GM19467 (cell line): ENCODE measurements around the gene PCLO.
"Not testable (repeated sequence)": the region's sequence is repeated elsewhere in the genome, so short reads cannot be mapped to it uniquely, and the experiment has no call there.

Experiments used
- ATAC-seq: cut with Tn5 transposase; IDR thresholded peaks from one replicate; pipeline ENCODE4 v1.9.1; 2021; ENCODE audit warnings: mild to moderate bottlenecking, moderate library complexity; ENCODE audit not compliant: unreplicated experiment

PCLO gene

DNA sequence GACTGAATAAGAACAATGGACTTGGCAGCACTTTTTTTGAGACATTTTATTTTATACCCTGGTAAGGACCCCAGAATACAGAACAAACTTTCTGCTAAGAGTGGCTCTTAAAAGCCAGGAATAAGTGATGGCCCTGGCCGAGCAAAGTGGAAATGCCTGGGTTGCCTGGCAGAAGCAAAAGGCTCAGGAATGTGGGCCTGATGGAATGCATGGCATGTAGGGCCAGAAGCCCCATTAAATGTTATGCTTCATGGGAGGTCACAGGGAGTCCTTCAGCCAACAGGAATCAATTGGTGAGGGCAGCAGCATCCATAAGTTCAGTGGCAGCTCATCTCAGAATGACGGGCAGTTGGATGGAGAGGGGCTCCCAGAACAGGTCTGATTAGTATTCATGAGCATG, 417.6 kb downstream of the PCLO start:
- no peak for ATAC-seq

DNA sequence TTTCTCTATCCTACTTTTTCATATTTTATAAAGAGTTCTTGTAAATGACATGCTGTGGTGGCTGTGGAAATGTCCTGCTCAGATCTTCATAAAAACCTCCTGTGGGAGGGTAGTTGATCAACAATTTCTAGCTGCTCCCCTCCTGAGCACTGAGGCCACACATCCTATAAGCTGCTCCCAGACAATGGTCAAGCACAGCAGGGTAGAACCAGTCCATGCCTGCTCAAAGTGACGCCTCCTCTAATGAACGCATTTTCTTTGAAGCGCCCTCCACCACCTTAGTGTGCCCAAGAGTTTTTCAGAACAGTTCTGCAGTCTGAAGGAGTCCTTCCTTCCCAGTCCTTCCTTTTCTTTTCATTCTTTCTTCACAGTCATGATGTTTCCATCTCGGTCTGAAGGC, 420.5 kb downstream of the PCLO start:
- ATAC-seq, result no peak

DNA sequence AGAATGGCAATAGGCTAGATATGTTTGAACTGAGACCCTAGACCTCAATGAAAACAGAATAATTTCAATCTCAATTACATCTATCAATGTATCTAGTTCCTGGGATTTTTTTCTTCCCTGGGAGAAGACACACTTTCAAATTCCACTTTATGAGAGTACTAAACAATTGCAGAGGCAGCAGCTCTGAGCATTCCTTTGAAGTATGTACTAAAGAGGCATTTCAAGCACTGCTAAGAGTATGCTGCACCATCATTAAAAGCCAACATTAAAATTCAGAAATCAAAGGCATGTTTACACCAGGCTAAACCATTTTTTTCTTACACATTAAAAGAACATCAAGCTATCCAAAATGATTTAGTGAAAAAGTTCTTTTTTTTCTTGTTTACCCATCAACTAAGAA, 421.2 kb downstream of the PCLO start:
- no peak for ATAC-seq

DNA sequence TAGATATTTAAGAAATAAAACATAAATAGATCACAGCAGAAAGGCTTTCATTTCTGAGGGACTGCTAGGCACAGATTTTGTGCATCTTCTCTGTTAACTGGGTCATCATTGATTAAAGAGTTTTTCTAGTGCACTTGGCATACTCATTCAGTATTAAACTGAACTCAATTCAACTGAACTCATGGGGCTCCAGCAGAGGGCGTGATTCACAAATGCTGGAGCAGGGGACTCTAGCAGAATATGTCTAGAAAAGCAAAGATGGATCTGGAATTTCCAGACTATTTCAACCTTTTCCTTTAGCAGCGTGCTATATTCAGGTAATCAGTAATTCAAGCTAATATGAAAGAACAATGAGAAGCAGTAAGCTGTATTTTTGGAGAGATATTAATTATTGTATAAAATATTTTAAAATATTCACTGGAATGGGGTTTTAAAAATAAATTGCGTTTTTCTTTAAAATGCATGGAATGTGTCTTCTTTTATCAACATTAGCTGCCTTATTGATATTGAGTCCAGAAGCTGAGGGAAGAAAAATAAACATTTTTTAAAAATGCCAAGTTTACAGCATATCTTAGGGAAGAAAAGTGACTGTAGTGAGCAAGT, 422.3 kb downstream of the PCLO start:
- no peak for ATAC-seq

DNA sequence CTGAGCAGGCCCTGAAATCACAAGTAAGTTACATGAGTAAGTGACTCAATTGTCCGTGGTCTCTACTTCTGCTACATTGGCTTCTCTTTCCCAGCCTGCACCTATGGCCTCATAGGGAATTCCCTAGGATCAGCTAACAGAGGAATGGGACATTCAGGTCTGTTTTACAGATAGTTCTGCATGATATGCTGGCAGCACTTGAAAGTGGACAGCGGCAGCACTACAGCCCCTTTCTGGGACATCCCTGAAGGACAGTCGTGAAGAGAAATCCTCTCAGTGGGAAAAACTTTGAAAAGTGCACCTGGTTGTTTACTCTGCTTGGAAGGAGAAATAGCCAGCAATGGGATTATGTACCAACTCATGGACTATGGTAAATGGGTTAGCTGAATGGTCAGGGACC, 426.1 kb downstream of the PCLO start:
- no peak for ATAC-seq

DNA sequence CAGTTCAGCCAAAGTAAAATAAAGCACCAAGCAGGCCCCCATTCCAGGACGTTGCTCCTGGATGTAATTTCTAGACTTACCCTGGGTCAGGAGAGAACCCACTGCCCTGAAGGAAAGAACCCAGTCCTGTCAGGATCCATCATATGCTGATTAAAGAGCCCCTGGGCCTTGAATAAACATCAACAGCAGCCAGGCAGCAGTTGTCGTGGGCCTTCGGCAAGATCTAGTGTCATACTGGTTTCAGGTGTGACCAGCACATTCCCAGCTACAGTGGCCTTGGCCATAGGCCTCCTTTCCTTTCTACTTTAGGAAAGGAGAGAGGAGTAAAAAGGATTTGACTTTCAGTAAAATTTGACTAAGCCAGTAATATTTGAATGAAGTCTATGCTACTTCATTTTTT, 430.0 kb downstream of the PCLO start:
- ATAC-seq, result no peak

DNA sequence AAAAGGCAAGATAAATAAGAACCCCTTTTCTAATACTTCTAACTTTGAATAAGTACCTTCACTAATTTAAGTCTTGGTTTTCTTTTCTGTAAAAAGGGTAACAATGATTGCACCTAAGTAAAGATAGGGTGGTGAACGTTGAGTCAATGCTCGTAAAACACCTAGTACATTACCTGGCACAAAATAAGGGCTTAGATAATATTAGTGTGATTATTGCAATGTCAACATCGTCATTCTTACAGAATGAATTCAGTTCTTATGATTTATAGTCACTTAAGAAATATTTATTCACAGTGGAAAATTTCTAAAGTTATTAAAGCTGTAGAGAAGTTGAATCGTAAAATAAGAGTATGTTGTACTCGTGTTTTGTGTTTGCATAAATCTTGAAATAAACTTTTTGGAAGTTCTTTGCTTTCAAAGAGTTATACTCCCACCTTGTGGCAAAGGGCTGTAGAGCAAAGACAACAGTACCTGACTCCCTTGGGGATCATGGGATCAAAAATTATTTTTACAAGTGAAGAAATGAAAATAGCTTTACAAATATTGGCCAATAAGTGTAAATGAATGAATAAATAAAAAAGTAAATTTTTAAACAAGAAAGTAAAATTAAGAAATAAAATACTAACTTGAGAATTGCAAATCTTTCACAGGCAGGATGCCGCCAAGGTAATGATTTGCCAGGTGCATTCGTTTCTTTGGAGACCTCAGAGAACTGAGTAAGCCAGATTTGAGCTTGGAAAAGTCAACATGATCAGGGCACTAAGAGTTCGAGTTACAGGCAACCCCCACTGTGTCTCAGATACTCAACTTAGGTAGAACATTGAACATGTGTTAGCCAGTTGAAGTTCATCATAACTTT, 433.3 kb downstream of the PCLO start:
- no peak for ATAC-seq

DNA sequence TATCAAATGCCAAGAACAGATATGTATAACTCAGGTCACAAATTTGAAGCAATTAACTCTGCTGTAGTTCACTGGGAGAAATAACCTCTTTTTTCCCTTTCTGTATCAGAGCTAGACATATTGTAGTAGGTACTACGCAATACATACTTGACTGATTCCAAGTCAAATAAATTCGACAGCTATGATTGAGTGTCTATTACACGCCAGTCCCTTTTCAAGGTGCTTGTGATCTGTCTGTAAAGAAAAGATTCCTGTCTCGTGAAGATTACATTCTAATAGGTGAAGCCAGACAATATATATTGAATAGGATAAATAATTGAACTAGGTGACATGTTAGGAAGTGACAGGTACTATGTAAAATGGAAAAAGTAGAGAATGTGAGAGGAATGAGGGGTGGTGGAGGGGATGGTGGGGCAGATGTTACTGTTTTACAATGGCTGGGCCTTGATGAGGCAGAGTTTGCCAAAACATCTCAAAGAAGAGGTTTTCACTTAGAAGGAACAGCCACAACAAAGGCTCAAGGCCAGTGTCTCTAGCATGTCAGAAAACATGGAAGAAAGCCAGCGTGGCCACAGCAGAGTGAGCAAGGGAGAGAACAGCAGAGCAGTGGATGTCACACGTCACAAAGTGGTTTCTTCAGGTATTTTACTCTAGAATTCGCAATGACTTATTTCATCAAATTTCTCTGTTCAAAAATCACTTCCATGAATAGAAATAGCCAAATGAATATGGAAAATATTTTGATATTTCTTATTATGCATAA, 436.5 kb downstream of the PCLO start:
- ATAC-seq, result no peak

DNA sequence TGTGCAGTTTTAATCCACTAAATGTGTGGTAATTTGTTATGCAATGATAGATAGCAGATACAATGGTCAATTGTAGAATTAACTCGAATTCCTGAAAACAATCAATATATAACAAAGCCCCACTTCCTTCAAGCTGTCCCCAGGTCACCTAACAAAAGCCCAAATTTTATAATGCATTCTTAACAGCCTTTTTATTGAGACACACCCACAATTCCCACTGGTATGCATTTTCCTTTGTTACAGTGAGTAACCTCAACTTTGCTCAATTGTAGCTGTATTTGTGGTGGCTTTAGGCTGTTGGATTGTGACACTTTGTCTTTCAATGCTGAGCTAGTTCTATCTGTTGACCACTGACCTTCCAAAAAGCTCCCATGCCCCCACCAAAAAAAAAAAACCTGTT, 439.3 kb downstream of the PCLO start:
- no peak for ATAC-seq

DNA sequence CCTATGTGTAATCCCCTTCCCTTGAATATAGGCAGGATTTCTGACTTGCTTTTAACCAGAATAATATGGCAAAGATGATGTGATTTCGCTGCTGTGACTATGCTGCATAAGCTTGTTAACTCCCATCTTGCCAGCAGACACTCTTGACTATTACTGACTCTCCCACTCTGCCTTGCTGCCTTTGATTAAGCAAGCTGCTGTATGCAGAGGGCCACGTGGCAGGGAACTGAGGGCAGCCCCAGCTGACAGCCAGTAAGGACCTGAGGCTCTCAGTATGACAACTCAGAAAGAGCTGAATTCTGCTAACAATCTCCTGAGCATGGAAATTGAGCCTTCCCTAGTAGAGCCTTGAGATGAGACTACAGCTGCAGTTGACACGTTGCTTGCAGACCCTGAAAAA, 439.7 kb downstream of the PCLO start:
- ATAC-seq, result no peak

DNA sequence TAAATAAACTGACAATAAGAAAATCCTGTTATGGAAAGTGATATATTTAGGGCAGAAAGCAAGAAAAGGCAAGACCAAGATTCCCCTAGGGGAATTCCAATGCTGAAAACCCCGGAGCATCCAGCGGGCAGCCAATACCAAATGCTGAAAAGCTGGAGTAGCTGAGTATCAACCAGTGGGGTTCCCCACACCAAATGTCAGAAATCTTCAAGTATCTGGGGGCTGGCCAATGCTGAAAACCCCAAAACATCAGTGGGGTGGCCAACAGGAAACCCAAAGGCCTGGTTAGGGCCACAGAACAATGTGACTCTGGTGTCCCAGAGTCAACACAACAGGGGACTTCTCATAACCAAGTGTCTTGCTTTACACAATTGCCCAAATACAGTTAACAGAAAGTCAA, 447.3 kb downstream of the PCLO start:
- no peak for ATAC-seq

DNA sequence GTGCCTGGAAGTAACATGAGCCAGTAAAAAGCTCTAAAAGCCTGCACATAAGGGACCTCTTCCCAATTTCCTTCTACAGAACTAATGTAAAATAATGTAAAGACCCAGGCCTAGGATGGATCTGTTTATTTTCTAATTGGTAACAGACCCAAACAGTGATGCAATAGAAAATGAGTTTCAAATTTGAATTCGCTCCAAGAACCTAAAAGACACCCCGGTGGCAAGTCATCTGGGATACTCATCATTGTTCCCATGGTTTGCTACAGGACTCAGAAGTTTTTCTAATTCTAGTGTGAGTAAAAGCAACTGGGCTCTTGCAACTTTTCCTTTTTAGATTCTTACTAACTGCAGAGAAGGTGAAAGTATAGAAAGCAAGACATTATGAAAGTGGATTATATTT, 447.8 kb downstream of the PCLO start:
- ATAC-seq, result no peak

DNA sequence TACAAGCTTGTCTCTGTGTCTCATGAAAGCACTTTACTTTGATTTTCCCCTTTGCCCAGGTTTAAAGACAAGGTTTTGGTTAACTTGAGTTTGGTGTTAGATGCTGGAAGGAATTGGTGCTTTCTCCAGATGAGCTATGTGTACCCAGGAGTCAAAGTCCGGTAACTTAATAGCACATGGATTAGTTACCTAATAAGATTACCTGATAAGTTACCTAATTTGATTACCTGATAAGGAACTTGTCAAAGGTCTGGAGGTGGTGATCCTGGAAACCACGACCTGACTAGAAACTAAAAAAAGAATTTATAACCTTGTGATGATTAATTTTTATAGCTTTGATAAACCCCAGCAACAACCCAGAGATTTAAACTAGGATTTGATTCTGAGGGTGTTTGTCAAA, 449.2 kb downstream of the PCLO start:
- no peak for ATAC-seq

DNA sequence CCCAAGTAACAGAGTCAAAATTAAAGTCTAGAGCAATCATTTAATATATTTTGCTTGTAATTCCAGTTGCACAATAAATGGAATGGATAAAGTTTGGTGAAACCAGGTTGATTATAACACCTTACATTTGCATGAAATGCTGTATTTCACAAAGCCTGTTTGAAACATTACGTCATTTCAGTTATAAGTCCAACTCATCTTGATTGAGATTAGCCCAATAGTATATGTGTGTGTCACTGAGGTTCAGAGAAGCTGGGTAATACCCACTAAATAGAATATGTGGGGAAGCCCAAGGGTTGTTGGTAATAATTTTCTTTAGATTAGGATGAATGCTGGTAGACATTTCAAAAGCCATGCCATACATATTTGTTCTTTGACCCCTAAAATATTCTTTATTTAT, 456.3 kb downstream of the PCLO start:
- not testable (repeated sequence) for ATAC-seq

DNA sequence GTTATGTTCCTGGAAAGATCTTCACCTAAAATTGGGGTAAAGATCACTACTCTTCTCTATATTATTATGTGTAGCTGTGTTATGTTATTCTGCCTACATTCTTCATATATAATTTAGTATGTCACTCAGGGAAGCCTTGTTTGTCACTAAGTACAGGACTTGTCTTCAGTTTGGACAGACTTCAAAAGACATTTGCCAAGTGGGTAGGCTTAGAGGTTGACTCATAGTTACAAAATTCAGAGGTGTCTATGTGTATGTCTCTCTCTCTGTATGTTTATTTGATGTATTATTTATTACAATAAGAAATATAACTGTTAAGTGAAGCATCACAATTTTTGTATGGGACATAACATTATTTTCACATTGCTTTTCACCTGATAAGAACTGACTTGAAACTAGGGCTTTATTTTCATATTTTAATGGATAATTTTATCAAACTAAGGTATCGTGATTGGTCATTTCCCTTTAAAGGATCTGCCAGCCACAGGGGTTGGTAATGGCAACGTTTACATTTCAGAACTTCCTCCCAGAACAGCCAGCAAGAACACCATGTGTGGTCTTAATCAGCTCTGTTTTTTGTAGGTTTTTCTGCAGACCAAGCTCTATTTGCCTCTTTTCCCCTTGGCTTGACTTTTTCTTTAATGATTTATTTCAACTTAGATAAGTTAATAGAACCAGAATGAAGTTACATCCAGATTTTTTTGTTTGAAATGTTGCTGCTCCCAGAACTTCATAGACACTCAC, 457.0 kb downstream of the PCLO start:
- ATAC-seq, result no peak

DNA sequence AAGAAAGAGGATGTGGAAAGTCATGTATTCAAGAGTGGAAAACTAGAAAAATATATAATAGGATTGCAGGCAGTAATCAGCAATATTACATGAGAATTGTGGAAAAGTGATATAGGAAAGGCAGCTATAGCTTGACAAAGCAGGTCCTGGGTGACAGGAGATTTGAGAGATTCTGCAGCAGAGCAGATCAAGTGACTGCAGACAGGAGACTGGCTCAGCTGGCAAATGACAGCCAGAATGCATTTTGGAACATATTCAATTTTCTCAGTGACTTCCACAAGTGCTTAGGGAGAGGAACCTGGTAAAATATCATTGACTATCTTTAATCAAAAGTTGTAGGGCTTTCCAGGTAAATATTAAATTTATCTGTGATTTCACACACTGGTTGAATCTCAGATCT, 458.6 kb downstream of the PCLO start:
- no peak for ATAC-seq
